A549 (cell line): ENCODE results near the gene BICDL1. TPM values are rescaled to one million over a fixed set of nuclear protein-coding genes. Genes with fewer than 3 reads are reported as not detected.
A peak's percentile ranks its signal among the peaks of the same experiment; 100 is the strongest.
"Not testable (repeated sequence)": the region's sequence is repeated elsewhere in the genome, so short reads cannot be mapped to it uniquely, and the experiment has no call there.

ENCODE experiments used
- ATAC-seq, 2 experiments: fragments of 200-7000 bp in 1 of 2; fragments of >200 bp in 1 of 2; cut with Nextera tagmentation in 1 of 2; cut with Tn5 transposase in 1 of 2; 3 replicates each; pipeline versions ENCODE4 v1.8.0 to v1.9.1; 2018 to 2020; ENCODE audit warnings: mild to moderate bottlenecking in 1 of 2, moderate library complexity in 1 of 2
- CTCF ChIA-PET: fragments of 300-600 bp; sonication (Branson Sonifier 250); formaldehyde crosslinking; extraction: SDS; loops from one replicate; lab custom pipeline; 2021; ENCODE audit warnings: antibody characterized with exemption, inconsistent platforms; lab: Yijun Ruan, JAX
- POLR2A ChIA-PET: fragments of 350-600 bp; formaldehyde crosslinking; extraction: SDS; loops from one replicate; lab custom pipeline; 2021; ENCODE audit warnings: antibody characterized with exemption, inconsistent platforms; lab: Yijun Ruan, JAX
- DNase-seq, 2 experiments: peaks; one replicate each; pipeline versions ENCODE4 v3.0.0 to v3.0.0-alpha.2; 2011 to 2016; ENCODE audit warnings: low read depth in 1 of 2, low spot score in 1 of 2
- FAIRE-seq: peaks from 2 replicates; lab custom pipeline; 2011; peaks lifted over from hg19 to GRCh38; lab: Jason Lieb, UNC
- H3K27ac ChIP-seq, 2 experiments: fragments of >200 bp; sonication (Bioruptor Twin); formaldehyde crosslinking; 3 replicates each; pipeline ENCODE4 v1.5.1; 2016 to 2017
- H3K4me1 ChIP-seq: fragments of >200 bp; sonication (Bioruptor Twin); formaldehyde crosslinking; 3 replicates; pipeline ENCODE4 v1.6.1; 2016
- H3K4me2 ChIP-seq: fragments of >200 bp; sonication (Bioruptor Twin); formaldehyde crosslinking; 3 replicates; pipeline ENCODE4 v1.6.1; 2016
- H3K4me3 ChIP-seq: fragments of >200 bp; sonication (Bioruptor Twin); formaldehyde crosslinking; 3 replicates; pipeline ENCODE4 v1.5.1; 2016
- H3K9me3 ChIP-seq: fragments of >200 bp; sonication (Bioruptor Twin); formaldehyde crosslinking; 3 replicates; pipeline ENCODE4 v1.6.1; 2016
- CBX2 ChIP-seq: fragments of 200-600 bp; sonication (generic); IDR thresholded peaks from 2 replicates; pipeline ENCODE4 v1.6.1; 2016; ENCODE audit warnings: low read depth, mild to moderate bottlenecking, borderline replicate concordance
- CEBPB ChIP-seq, 2 experiments: fragments of >200 bp in 1 of 2; sonication (Bioruptor Twin) in 1 of 2; formaldehyde crosslinking in 1 of 2; IDR thresholded peaks; 2 replicates each; pipeline ENCODE4 v1.6.1; 2012 to 2016
- ESRRA ChIP-seq: fragments of 150-350 bp; IDR thresholded peaks from 2 replicates; pipeline ENCODE4 v1.6.1; 2014; ENCODE audit warnings: mild to moderate bottlenecking, low read length, borderline replicate concordance
- FOSL2 ChIP-seq, 2 experiments: fragments of 450-650 bp in 1 of 2; fragments of >200 bp in 1 of 2; sonication (Bioruptor Twin) in 1 of 2; formaldehyde crosslinking; IDR thresholded peaks; 2 replicates each; pipeline versions ENCODE4 v1.5.0 to v1.6.1; 2016 to 2020; ENCODE audit warnings: mild to moderate bottlenecking in 1 of 2, moderate library complexity in 1 of 2
- FOXS1 ChIP-seq: fragments of 250-450 bp; sonication (Bioruptor Pico); IDR thresholded peaks from 2 replicates; pipeline ENCODE4 v1.5.0; 2020; ENCODE audit warnings: mild to moderate bottlenecking, moderate library complexity
- HMGXB4 ChIP-seq: fragments of 250-450 bp; sonication (Bioruptor Pico); IDR thresholded peaks from 2 replicates; pipeline ENCODE4 v1.5.0; 2021; ENCODE audit warnings: mild to moderate bottlenecking, moderate library complexity, borderline replicate concordance
- HOXB5 ChIP-seq: fragments of 250-450 bp; sonication (Bioruptor Pico); IDR thresholded peaks from 2 replicates; pipeline ENCODE4 v1.5.0; 2020; ENCODE audit warnings: mild to moderate bottlenecking, moderate library complexity
- JUN ChIP-seq, 2 experiments: fragments of >200 bp; sonication (Bioruptor Twin); formaldehyde crosslinking; IDR thresholded peaks; 2 replicates in 1 of 2; 3 replicates in 1 of 2; pipeline ENCODE4 v1.6.1; 2016 to 2017
- MAZ ChIP-seq: fragments of 150-350 bp; IDR thresholded peaks from 2 replicates; pipeline ENCODE4 v1.6.1; 2014; ENCODE audit warnings: antibody characterized with exemption, low read depth, low read length, borderline replicate concordance
- MYC ChIP-seq: IDR thresholded peaks from 2 replicates; pipeline ENCODE4 v1.6.1; 2012; ENCODE audit warnings: mild to moderate bottlenecking, inconsistent platforms, low read length, improper control_type of control experiment, borderline replicate concordance
- RNF2 ChIP-seq: fragments of 200-600 bp; sonication (generic); IDR thresholded peaks from 2 replicates; pipeline ENCODE4 v1.6.1; 2016; ENCODE audit warnings: low read depth, mild to moderate bottlenecking, antibody characterized with exemption, moderate library complexity, borderline replicate concordance
- TP53 ChIP-seq: fragments of 250-450 bp; sonication (Bioruptor Pico); IDR thresholded peaks from 2 replicates; pipeline ENCODE4 v1.5.0; 2021; ENCODE audit warnings: mild to moderate bottlenecking, moderate library complexity
- WGBS: methylation state at CpG from one replicate; pipeline ENCODE4 v1.1.6; 2017; ENCODE audit errors: missing lambda C conversion rate; 5-methylcytosine and 5-hydroxymethylcytosine counted together
- polyA plus RNA-seq, 4 experiments: library from polyadenylated mRNA; depleted of rRNA in 3 of 4; stranded (reverse); fragments of >200 nt; fragmentation: RNase III in 1 of 4; extraction: RNeasy Plus Mini Kit Qiagen cat#74134 plus additional on column Dnase treatment in 1 of 4; gene quantifications; 2 replicates in 3 of 4; 3 replicates in 1 of 4; pipeline ENCODE4 v1.2.3, GENCODE V29; 2011 to 2017
- TF ChIP-seq, protein P1 (sequence below): fragments of 450-650 bp; IDR thresholded peaks from 2 replicates; pipeline ENCODE4 v1.6.1; 2014; ENCODE audit warnings: antibody characterized with exemption
- TF ChIP-seq, protein P2 (sequence below): fragments of 250-450 bp; sonication (Bioruptor Pico); IDR thresholded peaks from 2 replicates; pipeline ENCODE4 v1.5.0; 2020; ENCODE audit warnings: low read depth, mild to moderate bottlenecking, moderate library complexity
- TF ChIP-seq, protein P3 (sequence below): fragments of 150-350 bp; IDR thresholded peaks from 2 replicates; pipeline ENCODE4 v1.6.1; 2014; ENCODE audit warnings: low read depth, mild to moderate bottlenecking, low read length
- TF ChIP-seq, protein P4 (sequence below): IDR thresholded peaks from 2 replicates; pipeline ENCODE4 v1.6.1; 2012
- TF ChIP-seq, protein P5 (sequence below): fragments of >200 bp; sonication (Bioruptor Twin); formaldehyde crosslinking; IDR thresholded peaks from 3 replicates; pipeline ENCODE4 v1.5.1; 2016

Gene BICDL1
- polyA plus RNA-seq, 2 of the 4 experiments (the other 2 are of a cell fraction): 3.8 to 4.5 TPM

DNA sequence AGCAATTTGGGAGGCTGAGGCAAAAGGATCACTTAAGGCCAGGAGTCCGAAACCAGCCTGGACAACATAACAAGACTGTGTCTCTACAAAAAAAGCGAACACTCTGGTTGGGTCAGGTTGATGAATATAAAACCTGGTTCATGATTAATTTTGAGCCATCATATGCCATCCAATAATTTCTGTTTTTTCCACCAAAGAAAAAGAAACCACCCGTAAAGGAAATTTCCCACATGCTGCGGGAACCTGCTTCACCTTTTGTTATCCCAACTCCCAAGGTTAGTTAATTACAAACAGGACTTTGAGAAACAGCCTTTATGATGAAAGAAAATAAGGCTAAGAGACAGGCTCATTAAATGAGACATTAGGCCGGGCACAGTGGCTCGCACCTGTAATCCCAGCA lies 24.1 kb upstream of the BICDL1 start (continued):
- TF ChIP-seq, protein P1, sequence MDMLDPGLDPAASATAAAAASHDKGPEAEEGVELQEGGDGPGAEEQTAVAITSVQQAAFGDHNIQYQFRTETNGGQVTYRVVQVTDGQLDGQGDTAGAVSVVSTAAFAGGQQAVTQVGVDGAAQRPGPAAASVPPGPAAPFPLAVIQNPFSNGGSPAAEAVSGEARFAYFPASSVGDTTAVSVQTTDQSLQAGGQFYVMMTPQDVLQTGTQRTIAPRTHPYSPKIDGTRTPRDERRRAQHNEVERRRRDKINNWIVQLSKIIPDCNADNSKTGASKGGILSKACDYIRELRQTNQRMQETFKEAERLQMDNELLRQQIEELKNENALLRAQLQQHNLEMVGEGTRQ: no peak
- TF ChIP-seq, protein P2, sequence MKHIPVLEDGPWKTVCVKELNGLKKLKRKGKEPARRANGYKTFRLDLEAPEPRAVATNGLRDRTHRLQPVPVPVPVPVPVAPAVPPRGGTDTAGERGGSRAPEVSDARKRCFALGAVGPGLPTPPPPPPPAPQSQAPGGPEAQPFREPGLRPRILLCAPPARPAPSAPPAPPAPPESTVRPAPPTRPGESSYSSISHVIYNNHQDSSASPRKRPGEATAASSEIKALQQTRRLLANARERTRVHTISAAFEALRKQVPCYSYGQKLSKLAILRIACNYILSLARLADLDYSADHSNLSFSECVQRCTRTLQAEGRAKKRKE (CRISPR knock-in tag): no peak

DNA sequence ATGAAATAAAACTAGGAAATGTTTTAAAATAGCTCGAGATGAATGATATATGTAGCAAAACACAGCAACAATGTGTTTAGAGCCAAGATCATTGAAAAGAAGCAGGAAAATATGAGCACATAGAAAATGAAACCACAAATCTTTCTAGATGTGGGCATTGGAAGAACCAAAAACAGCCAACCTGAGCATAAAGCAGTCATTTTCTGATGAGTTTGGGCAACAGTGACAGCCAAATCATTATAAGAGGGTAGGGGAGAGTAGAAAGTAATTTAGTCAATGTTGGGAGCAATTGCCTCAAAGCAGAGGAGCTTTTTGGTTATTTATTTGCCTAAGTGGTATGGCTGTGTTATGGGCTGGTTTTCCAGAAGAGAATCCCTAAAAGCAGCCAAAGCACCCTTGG lies 8.8 kb upstream of the BICDL1 start:
- H3K27ac ChIP-seq: no peak overlapping the region
- ChIA-PET CTCF (interaction anchor here (0.9 kb wide), 1 partner anchor 10 kb away, joined by 3 read pairs; no protein-coding TSS in a partner anchor), POLR2A (no interaction called here)
- ATAC-seq (no peak), DNase-seq (no peak), FAIRE-seq (peak; percentile 54)
- H3K4me3 ChIP-seq: no peak overlapping the region
- H3K4me1 ChIP-seq: no peaks in the 10 kb centered on the region
- H3K4me2 ChIP-seq: no peak overlapping the region
- no peaks in the 10 kb centered on the region for H3K9me3 ChIP-seq
- 2% methylated on average over 1 of the region's 1 CpG for WGBS
- no peak for TF ChIP-seq JUN (IDR thresholded peaks at IDR 0.05)
- TF ChIP-seq, protein P2 (CRISPR knock-in tag): no peak
- TF ChIP-seq CEBPB (IDR thresholded peaks at IDR 0.05): no peak
- TF ChIP-seq CBX2: no peak
- TF ChIP-seq TP53 (CRISPR knock-in tag): no peak
- no peak for TF ChIP-seq RNF2
- TF ChIP-seq, protein P3, sequence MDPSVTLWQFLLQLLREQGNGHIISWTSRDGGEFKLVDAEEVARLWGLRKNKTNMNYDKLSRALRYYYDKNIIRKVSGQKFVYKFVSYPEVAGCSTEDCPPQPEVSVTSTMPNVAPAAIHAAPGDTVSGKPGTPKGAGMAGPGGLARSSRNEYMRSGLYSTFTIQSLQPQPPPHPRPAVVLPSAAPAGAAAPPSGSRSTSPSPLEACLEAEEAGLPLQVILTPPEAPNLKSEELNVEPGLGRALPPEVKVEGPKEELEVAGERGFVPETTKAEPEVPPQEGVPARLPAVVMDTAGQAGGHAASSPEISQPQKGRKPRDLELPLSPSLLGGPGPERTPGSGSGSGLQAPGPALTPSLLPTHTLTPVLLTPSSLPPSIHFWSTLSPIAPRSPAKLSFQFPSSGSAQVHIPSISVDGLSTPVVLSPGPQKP: no peak
- TF ChIP-seq FOSL2 (IDR thresholded peaks at IDR 0.05): no peak
- no peak for TF ChIP-seq FOSL2 (CRISPR knock-in tag; IDR thresholded peaks at IDR 0.05)
- no peak for TF ChIP-seq ESRRA
- TF ChIP-seq, protein P4, sequence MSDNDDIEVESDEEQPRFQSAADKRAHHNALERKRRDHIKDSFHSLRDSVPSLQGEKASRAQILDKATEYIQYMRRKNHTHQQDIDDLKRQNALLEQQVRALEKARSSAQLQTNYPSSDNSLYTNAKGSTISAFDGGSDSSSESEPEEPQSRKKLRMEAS: no peak
- TF ChIP-seq FOXS1 (CRISPR knock-in tag): no peak
- TF ChIP-seq HMGXB4 (CRISPR knock-in tag): no peak
- TF ChIP-seq MAZ: no peak
- no peak for TF ChIP-seq MYC
- no peak for TF ChIP-seq HOXB5 (CRISPR knock-in tag)
- TF ChIP-seq, protein P5, sequence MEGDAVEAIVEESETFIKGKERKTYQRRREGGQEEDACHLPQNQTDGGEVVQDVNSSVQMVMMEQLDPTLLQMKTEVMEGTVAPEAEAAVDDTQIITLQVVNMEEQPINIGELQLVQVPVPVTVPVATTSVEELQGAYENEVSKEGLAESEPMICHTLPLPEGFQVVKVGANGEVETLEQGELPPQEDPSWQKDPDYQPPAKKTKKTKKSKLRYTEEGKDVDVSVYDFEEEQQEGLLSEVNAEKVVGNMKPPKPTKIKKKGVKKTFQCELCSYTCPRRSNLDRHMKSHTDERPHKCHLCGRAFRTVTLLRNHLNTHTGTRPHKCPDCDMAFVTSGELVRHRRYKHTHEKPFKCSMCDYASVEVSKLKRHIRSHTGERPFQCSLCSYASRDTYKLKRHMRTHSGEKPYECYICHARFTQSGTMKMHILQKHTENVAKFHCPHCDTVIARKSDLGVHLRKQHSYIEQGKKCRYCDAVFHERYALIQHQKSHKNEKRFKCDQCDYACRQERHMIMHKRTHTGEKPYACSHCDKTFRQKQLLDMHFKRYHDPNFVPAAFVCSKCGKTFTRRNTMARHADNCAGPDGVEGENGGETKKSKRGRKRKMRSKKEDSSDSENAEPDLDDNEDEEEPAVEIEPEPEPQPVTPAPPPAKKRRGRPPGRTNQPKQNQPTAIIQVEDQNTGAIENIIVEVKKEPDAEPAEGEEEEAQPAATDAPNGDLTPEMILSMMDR: no peak

- H3K4me2 ChIP-seq, POLR2A ChIA-PET, H3K27ac ChIP-seq, H3K4me3 ChIP-seq, H3K9me3 ChIP-seq, ATAC-seq, FAIRE-seq, DNase-seq, H3K4me1 ChIP-seq: not testable (repeated sequence)
- WGBS: 52% methylated on average over 8 of the region's 8 CpGs
- CTCF ChIA-PET: interaction anchor here (0.9 kb wide), 1 partner anchor 9 kb away, joined by 3 read pairs; no protein-coding TSS in a partner anchor
Measured at GRCh38 chr12:119980702-119981101, 8.3 kb upstream of the BICDL1 start.
